ENCODE data around the gene MED17. TPM values are rescaled to one million over a fixed set of nuclear protein-coding genes. Genes with fewer than 3 reads are reported as not detected.
"Not testable (repeated sequence)": the region's sequence is repeated elsewhere in the genome, so short reads cannot be mapped to it uniquely, and the experiment has no call there.

The MED17 gene
- polyA plus RNA-seq, 1 donor, result 33.7 TPM

DNA sequence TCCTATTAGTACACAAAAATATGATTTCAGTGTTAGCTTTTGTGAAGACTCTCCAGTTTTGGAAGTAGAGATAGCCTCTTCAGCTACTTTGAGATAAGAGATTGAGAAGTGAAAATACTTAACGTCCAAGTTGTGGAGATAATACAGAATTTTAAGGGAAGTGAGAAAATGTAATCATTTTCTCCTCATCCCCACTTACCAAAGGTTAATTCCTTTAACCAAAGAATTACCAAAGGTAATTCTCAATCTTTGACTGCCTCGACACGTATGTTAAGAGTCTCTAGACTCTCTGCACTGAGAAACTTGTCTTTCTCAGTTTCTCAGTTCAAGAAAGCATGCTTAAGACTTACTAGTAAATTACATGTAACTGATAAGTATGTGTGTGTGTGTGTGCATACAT lies 27.3 kb upstream of the MED17 start:
- Histone ChIP-seq H3K27me3 (ENCODE audit: control insufficient read depth, insufficient read depth, low read length) (no peaks in the 10 kb centered on the region), H3K36me3 (ENCODE audit: control insufficient read depth, insufficient read depth, low read length) (peaks cover 67% of the 10 kb centered on the region), H3K4me3 (ENCODE audit: low read length) (no peak overlapping the region), H3K9me3 (ENCODE audit: control insufficient read depth, low read depth, low read length) (peaks cover 8% of the 10 kb centered on the region), H3K27ac (ENCODE audit: low read length) (no peak overlapping the region), H3K4me1 (ENCODE audit: control insufficient read depth, insufficient read depth, low read length) (no peaks in the 10 kb centered on the region)
- no peak for DNase-seq
- WGBS (ENCODE audit: insufficient coverage, low lambda C conversion rate), result 20% methylated on average over 1 of the region's 3 CpGs

- no CpG with 5 or more reads among the region's 3 CpGs for WGBS (ENCODE audit: insufficient coverage, low lambda C conversion rate)
- H3K27me3 ChIP-seq (ENCODE audit: control insufficient read depth, insufficient read depth, low read length), result no peaks in the 10 kb centered on the region
- no peaks in the 10 kb centered on the region for H3K4me1 ChIP-seq (ENCODE audit: control insufficient read depth, insufficient read depth, low read length)
- peaks cover 66% of the 10 kb centered on the region for H3K36me3 ChIP-seq (ENCODE audit: control insufficient read depth, insufficient read depth, low read length)
- H3K27ac ChIP-seq (ENCODE audit: low read length), result no peak overlapping the region
- H3K4me3 ChIP-seq (ENCODE audit: low read length), result no peak overlapping the region
- DNase-seq, result no peak
- H3K9me3 ChIP-seq (ENCODE audit: control insufficient read depth, low read depth, low read length), result peaks cover 8% of the 10 kb centered on the region
Observed at GRCh38 chr11:93757301-93757700, 26.8 kb upstream of the MED17 start.

DNA sequence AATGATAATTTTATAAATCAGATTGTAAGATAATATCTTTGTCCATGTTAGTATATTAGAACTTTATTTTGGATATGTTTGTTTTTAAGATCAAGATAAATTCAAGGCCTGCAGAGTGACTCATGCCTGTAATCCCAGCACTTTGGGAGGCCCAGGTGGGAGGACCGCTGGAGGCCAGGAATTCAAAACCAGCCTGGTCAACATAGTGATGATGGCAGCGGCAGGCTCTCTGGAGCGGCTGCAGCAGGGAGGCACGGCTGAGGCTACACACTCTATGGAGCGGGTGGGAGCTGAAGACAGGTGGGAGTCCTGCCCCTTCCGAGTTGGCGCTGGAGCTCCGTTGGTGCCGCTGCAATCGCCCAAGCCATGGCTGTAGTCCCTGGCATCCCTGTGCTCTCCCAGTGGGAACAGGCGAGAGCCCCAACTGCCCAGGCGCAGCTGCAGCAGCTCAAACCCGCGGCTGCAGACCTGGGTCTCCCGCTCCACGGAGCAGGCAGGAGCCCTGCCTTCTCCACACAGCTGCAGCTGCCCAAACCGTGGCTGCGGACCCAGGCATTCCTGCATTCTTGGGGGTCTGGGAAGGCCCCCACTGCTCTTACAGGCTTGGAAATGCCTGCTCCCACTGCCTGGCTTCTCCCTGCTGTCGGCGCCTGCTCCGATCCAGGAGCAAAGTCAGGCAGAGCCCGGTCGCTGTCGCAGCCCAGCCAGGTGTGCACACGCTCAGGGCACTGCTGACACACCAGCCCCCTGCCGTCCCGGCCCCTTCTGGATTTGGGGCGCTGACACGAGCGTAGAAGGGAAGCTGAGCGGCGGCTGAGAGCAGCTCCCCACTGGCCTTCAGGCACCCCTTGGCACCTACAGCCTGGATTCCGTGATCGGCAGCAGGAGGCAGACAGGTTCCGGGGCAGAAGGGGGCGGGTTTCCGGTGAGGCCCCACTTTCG lies 25.9 kb upstream of the MED17 start:
- WGBS (ENCODE audit: insufficient coverage, low lambda C conversion rate), result no CpG with 5 or more reads among the region's 38 CpGs
- peaks cover 8% of the 10 kb centered on the region for H3K9me3 ChIP-seq (ENCODE audit: control insufficient read depth, low read depth, low read length)
- H3K4me1 ChIP-seq (ENCODE audit: control insufficient read depth, insufficient read depth, low read length), result no peaks in the 10 kb centered on the region
- H3K27ac ChIP-seq (ENCODE audit: low read length), result no peak overlapping the region
- H3K4me3 ChIP-seq (ENCODE audit: low read length), result no peak overlapping the region
- no peak for DNase-seq
- peaks cover 73% of the 10 kb centered on the region for H3K36me3 ChIP-seq (ENCODE audit: control insufficient read depth, insufficient read depth, low read length)
- no peaks in the 10 kb centered on the region for H3K27me3 ChIP-seq (ENCODE audit: control insufficient read depth, insufficient read depth, low read length)

- not testable (repeated sequence) for H3K27me3 ChIP-seq (ENCODE audit: control insufficient read depth, insufficient read depth, low read length); H3K4me3 ChIP-seq (ENCODE audit: low read length); H3K4me1 ChIP-seq (ENCODE audit: control insufficient read depth, insufficient read depth, low read length); H3K9me3 ChIP-seq (ENCODE audit: control insufficient read depth, low read depth, low read length); DNase-seq; H3K27ac ChIP-seq (ENCODE audit: low read length)
- peaks cover 79% of the 10 kb centered on the region for H3K36me3 ChIP-seq (ENCODE audit: control insufficient read depth, insufficient read depth, low read length)
- no CpG with 5 or more reads among the region's 4 CpGs for WGBS (ENCODE audit: insufficient coverage, low lambda C conversion rate)
Observed at GRCh38 chr11:93759123-93759522, 25.0 kb upstream of the MED17 start.

GRCh38 chr11:93761910-93762309 lies 22.2 kb upstream of the MED17 start:
- no peak overlapping the region for H3K27ac ChIP-seq (ENCODE audit: low read length)
- H3K4me3 ChIP-seq (ENCODE audit: low read length), result no peak overlapping the region
- no peaks in the 10 kb centered on the region for H3K4me1 ChIP-seq (ENCODE audit: control insufficient read depth, insufficient read depth, low read length)
- 100% methylated on average over 1 of the region's 1 CpG for WGBS (ENCODE audit: insufficient coverage, low lambda C conversion rate)
- peaks cover 67% of the 10 kb centered on the region for H3K36me3 ChIP-seq (ENCODE audit: control insufficient read depth, insufficient read depth, low read length)
- peaks cover 8% of the 10 kb centered on the region for H3K9me3 ChIP-seq (ENCODE audit: control insufficient read depth, low read depth, low read length)
- no peaks in the 10 kb centered on the region for H3K27me3 ChIP-seq (ENCODE audit: control insufficient read depth, insufficient read depth, low read length)
- no peak for DNase-seq

- H3K27ac ChIP-seq (ENCODE audit: low read length), result no peak overlapping the region
- H3K36me3 ChIP-seq (ENCODE audit: control insufficient read depth, insufficient read depth, low read length), result peaks cover 32% of the 10 kb centered on the region
- no peak overlapping the region for H3K4me3 ChIP-seq (ENCODE audit: low read length)
- H3K9me3 ChIP-seq (ENCODE audit: control insufficient read depth, low read depth, low read length), result peaks cover 4% of the 10 kb centered on the region
- no peaks in the 10 kb centered on the region for H3K27me3 ChIP-seq (ENCODE audit: control insufficient read depth, insufficient read depth, low read length)
- no peak for DNase-seq
- H3K4me1 ChIP-seq (ENCODE audit: control insufficient read depth, insufficient read depth, low read length), result no peaks in the 10 kb centered on the region
- 50% methylated on average over 1 of the region's 2 CpGs for WGBS (ENCODE audit: insufficient coverage, low lambda C conversion rate)
Observed at GRCh38 chr11:93765551-93765950, 18.5 kb upstream of the MED17 start.

DNA sequence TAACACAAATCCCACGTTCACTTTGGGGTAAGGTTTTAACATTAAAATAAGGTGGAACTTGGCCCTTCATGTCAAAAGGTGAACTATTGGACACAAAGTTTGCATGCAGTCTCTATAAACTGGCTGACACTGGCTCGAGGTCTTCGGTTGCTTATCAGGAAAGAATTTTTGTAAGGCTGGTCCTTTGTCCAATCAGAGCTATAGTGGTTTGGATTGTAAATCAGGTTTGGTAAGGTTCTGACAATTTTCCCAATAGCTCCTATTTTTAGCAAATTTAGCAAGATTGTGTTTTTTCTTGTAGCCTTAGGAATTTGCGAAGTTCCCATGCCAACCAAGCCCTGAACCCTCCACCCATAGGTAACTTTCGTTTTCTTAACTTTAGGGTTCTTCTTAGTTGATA lies 17.6 kb upstream of the MED17 start:
- WGBS (ENCODE audit: insufficient coverage, low lambda C conversion rate), result 90% methylated on average over 2 of the region's 5 CpGs
- DNase-seq, result no peak
- peaks cover 30% of the 10 kb centered on the region for H3K36me3 ChIP-seq (ENCODE audit: control insufficient read depth, insufficient read depth, low read length)
- no peaks in the 10 kb centered on the region for H3K27me3 ChIP-seq (ENCODE audit: control insufficient read depth, insufficient read depth, low read length)
- H3K4me3 ChIP-seq (ENCODE audit: low read length), result no peak overlapping the region
- H3K4me1 ChIP-seq (ENCODE audit: control insufficient read depth, insufficient read depth, low read length), result no peaks in the 10 kb centered on the region
- no peak overlapping the region for H3K27ac ChIP-seq (ENCODE audit: low read length)
- peaks cover 4% of the 10 kb centered on the region for H3K9me3 ChIP-seq (ENCODE audit: control insufficient read depth, low read depth, low read length)

GRCh38 chr11:93767018-93767417 lies 17.1 kb upstream of the MED17 start:
- Histone ChIP-seq H3K9me3 (ENCODE audit: control insufficient read depth, low read depth, low read length) (peaks cover 4% of the 10 kb centered on the region), H3K36me3 (ENCODE audit: control insufficient read depth, insufficient read depth, low read length) (peaks cover 27% of the 10 kb centered on the region), H3K27ac (ENCODE audit: low read length) (no peak overlapping the region), H3K4me3 (ENCODE audit: low read length) (no peak overlapping the region), H3K27me3 (ENCODE audit: control insufficient read depth, insufficient read depth, low read length) (no peaks in the 10 kb centered on the region), H3K4me1 (ENCODE audit: control insufficient read depth, insufficient read depth, low read length) (no peaks in the 10 kb centered on the region)
- no peak for DNase-seq
- WGBS (ENCODE audit: insufficient coverage, low lambda C conversion rate), result 100% methylated on average over 1 of the region's 3 CpGs

DNA sequence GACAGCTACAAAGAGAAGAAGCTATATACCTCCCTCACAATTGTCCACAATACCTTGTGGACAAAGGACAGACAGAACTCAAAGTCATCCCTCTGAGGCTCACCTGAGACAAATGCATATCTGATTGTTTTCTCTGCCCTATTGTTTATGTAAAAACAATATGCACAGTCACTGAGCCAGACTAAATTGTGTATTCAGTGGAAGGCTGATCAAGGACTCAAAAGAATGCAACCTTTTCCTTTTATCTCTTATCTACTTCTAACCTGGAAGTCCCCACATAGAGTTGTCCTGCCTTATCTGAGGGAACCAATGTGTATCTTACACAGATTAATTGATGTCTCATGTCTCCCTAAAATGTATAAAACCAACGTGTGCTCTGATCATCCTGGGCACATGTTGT lies 13.9 kb upstream of the MED17 start:
- DNase-seq, result no peak
- no peak overlapping the region for H3K4me3 ChIP-seq (ENCODE audit: low read length)
- peaks cover 4% of the 10 kb centered on the region for H3K36me3 ChIP-seq (ENCODE audit: control insufficient read depth, insufficient read depth, low read length)
- no peak overlapping the region for H3K27ac ChIP-seq (ENCODE audit: low read length)
- no peaks in the 10 kb centered on the region for H3K27me3 ChIP-seq (ENCODE audit: control insufficient read depth, insufficient read depth, low read length)
- no peaks in the 10 kb centered on the region for H3K4me1 ChIP-seq (ENCODE audit: control insufficient read depth, insufficient read depth, low read length)
- peaks cover 13% of the 10 kb centered on the region for H3K9me3 ChIP-seq (ENCODE audit: control insufficient read depth, low read depth, low read length)
- no CpG with 5 or more reads among the region's 1 CpG for WGBS (ENCODE audit: insufficient coverage, low lambda C conversion rate)

DNA sequence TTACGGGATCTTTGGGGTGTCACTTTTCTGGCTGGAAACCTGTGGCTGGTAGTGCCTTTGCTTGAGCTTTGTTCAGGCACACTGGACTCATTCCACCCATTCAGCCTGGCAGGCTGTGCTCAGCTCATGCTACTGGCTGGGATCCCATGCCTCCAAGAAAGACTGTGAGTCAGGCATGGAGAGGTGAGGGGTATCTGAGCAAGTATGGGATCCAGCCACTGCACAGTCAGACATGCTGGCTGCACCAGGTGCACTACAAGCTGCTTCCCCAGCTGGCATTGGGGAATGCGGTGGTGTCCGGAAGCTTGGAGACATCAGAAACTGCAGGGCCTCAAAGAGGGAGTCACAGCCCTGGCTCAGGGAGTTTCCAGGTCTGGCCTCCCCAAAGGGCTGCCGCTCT lies 12.0 kb upstream of the MED17 start:
- Histone ChIP-seq H3K36me3 (ENCODE audit: control insufficient read depth, insufficient read depth, low read length) (no peaks in the 10 kb centered on the region), H3K4me1 (ENCODE audit: control insufficient read depth, insufficient read depth, low read length) (no peaks in the 10 kb centered on the region), H3K4me3 (ENCODE audit: low read length) (no peak overlapping the region), H3K9me3 (ENCODE audit: control insufficient read depth, low read depth, low read length) (peaks cover 12% of the 10 kb centered on the region), H3K27ac (ENCODE audit: low read length) (no peak overlapping the region), H3K27me3 (ENCODE audit: control insufficient read depth, insufficient read depth, low read length) (no peaks in the 10 kb centered on the region)
- no CpG with 5 or more reads among the region's 4 CpGs for WGBS (ENCODE audit: insufficient coverage, low lambda C conversion rate)
- DNase-seq, result no peak

- DNase-seq, result no peak
- no peaks in the 10 kb centered on the region for H3K27me3 ChIP-seq (ENCODE audit: control insufficient read depth, insufficient read depth, low read length)
- no CpG with 5 or more reads among the region's 3 CpGs for WGBS (ENCODE audit: insufficient coverage, low lambda C conversion rate)
- peaks cover 9% of the 10 kb centered on the region for H3K9me3 ChIP-seq (ENCODE audit: control insufficient read depth, low read depth, low read length)
- no peaks in the 10 kb centered on the region for H3K36me3 ChIP-seq (ENCODE audit: control insufficient read depth, insufficient read depth, low read length)
- no peak overlapping the region for H3K27ac ChIP-seq (ENCODE audit: low read length)
- H3K4me1 ChIP-seq (ENCODE audit: control insufficient read depth, insufficient read depth, low read length), result no peaks in the 10 kb centered on the region
- H3K4me3 ChIP-seq (ENCODE audit: low read length), result no peak overlapping the region
Observed at GRCh38 chr11:93773045-93773477, 11.0 kb upstream of the MED17 start.
